Measurements from ENCODE around the gene RASSF7.
A peak's percentile ranks its signal among the peaks of the same experiment; 100 is the strongest.
"Not testable (repeated sequence)": the region's sequence is repeated elsewhere in the genome, so short reads cannot be mapped to it uniquely, and the experiment has no call there.

RASSF7 gene

DNA sequence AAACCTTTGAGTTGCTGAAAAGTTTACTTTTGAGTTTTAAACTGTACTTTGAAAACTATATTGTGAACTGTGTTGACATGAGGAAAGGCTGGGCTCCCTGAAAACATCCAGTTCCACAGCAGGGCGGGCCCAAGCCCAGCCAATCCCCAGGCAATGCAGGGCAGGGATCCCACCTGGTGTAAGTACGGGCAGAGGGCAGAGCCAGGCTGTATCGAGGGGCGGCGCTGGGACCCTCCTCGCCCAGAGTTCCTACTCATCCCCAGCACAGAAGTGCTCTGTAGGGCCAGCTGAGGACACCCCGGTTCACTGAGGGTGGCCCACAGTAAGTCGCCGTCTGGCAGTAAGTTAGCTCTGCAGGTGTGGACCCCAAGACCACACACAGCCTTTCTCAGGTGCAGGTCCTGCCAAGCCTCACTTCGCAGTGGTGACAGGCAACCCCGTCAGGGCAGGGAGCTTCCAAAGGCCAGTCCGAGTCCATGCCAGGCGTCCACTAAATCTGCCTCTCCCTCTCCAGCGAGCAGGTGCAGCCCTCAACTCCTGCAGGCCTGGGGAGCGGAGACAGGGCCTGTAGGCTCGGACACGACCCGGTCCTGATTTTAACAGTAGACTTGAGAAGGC lies 6.3 kb downstream of the RASSF7 start:
- DNase-seq (ENCODE audit: low read depth in 2 of 2), result no peak

DNA sequence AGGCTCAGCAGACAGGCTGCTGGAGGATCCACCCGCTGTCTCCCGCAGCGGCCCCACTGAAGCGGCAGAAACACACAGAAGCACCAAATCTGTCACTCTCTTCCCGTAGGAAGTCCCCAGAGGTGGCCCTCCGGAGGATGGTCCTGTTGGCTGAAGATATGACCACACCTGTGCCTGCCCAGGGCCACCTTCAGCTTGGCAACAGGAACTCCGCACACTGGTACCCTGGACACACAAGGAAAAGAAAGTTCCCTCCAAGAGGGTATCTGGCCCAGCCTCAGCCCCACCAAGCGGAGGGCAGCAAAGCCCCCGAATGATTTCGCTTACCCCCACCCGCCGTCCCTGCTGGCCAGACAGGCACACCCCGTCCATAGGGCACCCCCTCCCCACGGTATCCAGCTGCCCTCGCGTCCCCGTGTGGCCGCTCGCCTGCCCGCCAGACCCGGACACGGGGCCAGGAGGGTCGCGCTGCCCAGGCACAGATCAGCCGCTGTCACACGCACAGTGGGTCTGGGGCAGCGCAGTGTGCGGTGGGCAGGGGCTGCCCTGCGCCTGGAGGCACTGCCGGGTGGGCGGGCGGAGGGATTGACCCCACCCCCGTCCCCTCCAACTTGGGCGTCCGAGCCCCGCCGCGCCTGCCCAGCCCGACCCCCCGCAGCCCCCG lies 7.0 kb downstream of the RASSF7 start:
- no peak for DNase-seq (ENCODE audit: low read depth in 2 of 2)

DNA sequence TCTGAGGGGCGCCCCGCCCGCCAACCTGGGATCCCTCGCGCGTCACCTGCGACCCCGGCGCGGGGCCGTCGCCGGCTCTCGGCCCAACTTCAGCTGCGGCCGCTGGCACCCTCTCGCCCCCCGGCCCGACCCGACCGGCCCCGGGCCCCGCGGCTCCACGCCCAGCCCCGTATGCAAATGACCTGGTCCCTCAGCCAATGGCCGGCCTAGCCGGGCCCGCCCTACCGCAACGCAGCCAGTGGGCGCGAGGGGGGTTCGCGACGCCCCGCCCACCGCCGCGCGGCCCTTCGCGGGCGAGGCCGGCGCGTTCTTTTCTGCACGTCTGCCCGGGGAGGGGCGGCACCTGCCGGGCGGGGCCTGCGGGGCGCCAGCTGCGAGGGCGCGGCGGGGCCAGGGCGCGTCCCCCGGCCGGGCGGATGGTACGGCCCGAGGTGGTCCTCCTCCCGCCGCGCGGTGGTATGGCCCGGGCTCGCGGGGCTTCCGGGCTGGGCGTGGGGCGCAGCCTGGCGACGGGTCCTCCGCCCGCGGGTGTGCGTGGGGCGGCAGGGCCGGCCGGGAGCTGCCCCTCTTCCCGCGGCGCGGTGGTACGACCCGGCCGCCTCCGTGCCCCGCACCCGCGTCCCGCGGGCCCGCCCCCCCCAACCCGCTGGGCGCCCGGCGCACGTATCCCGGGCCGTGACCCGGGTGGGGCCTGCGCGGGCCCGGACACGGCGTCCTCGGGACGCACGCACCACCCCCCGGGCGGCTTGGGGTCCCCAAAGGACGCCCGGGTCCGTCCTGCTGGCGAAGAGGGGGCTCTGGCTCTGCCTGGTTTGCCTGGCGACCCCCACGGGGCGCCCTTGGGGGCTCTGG lies 7.8 kb downstream of the RASSF7 start:
- peak; percentile 88 to 95 for DNase-seq (ENCODE audit: low read depth in 2 of 2)

DNA sequence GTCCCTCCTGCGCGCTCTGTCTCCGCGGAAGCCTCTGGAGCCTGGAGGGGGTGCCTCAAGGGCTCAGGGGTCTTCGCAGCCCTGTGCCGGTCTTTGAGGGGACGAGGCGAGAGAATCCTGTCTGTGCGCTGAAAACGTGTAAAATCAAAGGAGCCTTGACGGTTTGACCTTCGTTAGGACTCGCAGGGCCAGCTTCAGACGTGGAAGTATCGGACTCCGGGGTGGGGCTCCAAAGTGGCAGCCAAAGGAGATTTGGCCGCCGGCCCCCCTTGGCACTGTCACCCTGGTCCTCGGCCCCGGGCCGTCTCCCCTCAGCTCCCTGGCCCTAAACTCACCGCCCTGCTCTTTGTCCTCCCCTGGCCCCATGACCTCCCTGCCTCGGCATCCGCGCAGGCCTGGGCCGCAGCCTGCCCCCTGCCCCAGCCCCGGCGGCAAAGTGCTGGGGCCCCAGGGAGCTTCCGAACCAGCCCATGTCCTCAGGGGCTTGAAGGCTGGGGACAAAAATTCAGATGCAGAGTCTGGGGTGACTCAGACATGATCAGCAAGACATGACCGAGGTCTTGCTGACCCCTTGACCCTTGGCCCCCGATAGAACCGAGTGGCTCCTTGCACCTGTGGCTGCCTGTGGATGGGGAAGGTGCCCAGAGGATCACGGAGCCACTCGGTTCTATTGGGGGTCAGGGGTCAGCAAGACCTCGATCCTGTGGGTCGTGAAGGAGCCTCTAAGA lies 8.6 kb downstream of the RASSF7 start:
- no peak for DNase-seq (ENCODE audit: low read depth in 2 of 2)

DNA sequence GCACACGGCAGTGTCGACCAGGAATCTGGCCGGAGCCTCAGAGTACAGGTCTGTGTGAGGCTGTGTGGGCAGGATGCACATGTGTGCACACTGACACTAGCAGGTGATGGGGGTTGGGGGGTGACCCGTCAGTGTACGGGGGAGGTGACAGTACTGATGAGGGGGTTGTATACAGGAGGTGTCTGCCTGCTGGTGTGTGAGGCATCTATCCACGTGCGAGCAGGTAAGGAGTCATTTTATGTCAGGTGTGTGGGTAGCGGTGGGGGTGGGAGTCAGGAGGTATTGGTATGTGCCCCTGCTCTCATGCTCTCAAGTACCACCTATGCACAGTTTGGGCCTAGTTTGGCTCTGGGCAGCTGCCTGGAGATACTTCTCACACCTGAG lies 11.0 kb downstream of the RASSF7 start:
- DNase-seq (ENCODE audit: low read depth in 2 of 2), result no peak

DNA sequence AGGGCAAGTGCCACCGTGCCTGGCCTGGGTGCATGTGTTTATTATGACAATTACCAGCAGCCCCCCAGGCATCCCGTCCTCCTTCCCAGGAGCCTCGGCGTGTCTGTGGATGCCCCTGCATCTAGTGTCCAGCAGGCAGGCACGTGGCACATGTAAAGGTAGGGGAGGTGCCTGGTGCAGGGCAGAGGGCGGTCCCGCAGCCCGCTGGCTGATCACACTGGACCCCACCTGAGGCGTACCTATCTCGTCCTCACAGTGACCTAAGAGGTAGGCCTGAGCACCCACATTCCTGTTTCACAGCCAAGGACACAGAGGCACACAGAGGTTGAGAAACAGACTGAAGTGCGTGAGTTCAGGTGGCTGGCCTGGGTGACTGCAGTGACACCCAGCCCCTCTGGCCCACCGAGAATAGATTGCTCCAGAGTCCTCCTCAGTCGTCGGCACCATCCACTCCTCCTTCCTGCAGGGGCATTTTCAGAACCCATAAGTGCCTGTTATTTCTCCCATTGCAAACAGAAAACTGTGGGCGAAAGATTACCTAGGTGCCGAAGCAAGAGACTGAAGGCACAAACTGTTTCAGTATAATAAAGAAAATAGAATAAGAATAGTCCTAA lies 12.5 kb downstream of the RASSF7 start:
- no peak for DNase-seq (ENCODE audit: low read depth in 2 of 2)

DNA sequence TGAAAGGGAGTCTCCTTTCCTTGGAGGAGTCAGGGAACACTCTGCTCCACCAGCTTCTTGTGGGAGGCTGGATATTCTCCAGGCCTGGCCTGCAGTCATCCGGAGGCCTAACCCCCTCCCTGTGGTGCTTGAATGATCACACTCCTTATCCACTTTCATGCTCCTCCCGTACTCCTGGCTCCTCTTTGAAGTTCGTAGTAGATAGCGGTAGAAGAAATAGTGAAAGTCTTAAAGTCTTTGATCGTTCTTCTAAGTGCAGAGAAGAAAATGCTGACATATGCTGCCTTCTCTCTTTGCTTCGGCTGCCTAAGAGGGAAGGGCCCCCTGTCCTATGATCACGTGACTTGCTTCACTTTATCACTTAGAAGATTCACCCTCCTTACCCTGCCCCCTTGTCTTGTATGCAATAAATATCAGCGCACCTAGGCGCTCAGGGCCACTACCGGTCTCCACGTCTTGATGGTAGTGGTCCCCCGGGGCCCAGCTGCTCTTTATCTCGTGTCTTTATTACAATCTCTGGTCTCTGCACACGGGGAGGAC lies 13.3 kb downstream of the RASSF7 start:
- not testable (repeated sequence) for DNase-seq (ENCODE audit: low read depth in 2 of 2)

DNA sequence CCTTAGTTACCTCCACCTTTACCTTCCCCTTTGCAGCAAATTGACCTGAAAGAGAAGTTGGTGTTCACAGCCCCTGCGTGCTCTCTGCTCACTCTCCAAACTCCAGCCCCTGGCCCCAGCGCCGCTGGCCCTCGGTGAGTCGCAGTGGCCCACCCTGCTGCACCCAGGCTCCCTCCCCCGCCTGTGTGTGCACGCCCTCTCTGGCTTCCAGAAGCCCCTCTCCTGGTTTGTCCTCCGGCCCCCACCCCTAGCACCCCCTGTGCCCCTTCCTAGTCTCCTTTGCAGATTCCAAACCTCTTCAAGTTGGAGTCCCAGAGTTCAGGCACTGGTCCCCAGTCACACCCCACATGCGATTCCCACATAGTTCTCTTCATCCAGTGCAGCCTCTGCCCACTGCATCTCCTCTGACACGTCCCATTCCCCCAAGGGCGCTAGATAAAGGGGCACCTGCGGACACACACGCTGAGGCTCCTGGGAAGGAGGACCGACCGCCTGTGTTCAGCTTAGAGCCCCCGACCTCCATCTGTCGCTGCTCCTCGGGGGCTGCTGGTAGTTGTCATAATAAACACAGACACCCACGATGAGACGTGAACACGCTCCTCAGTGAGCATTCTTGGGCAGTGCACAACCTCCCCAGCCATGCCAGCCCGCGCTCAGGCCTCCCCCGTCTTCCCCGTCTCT lies 14.0 kb downstream of the RASSF7 start:
- no peak for DNase-seq (ENCODE audit: low read depth in 2 of 2)

DNA sequence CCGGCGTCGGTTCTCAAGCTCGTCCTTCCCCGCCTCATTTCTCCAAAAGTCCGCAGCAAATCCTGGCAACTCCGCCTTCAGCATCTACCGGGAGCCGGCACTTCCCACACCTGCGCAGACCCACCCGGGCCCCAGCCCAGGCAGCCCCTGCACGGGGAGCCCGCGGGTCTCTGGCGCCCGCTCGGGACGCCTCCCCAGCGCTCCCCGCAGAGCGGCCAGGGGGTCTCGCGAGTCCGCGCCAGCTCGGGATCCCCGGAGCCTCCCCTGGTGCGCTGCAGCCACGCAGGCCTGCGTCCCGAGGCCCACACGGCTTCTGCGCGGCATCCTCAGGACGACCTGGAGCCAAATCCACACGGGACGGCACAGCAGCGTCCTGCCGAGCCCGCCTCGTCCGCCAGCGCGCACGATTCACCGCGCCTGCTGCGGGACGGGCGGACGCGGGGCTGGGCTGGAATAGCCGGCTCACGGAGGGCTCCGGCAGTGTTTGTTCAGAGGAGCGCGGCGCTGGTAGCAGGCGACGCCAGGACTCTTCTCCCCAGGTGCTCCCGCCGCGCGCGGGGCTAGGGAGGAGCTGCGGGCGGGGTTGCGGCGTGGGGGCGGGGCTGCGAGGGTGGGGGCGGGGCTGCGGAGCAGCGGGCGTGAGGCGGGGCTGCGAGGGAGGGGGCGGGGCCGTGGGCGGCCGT lies 14.7 kb downstream of the RASSF7 start:
- DNase-seq (ENCODE audit: low read depth in 2 of 2), result no peak

DNA sequence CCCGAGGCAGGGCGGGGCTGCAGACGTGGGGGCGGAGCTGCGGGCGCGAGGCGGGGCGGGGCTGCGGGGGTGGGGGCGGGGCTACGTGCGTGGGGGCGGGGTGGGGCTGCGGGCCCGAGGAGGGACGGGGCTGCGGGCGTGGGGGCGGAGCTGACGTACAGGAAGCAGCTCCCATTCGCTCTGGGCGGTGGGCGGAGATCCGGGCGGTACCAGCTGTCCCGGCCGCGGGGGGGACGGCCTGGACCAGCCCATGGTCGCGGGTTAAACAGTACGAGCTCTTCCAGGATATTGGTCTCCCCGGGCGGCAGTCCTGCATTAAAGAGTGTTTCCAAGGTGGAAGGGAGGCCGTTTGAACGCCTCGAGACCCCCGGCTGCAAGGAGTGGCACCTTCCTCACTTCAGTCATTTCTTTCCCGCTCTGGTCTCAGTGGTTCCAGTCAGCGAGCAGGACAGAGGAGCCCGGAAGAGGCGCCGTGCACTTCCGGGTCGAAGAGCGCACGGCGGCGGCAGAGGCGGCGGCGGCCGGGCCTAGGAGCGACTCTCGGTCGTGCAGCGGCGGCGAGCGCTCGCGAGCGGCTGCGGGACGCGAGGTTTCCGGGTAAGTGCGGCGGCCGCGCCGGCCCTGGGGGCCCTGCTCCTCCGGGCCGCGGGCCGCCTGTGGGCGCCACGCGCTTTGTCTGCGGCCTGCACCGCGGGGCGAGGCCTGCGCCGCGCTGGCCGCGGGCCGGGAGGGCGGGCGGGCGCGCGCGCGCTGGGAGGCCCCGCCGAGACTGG lies 15.4 kb downstream of the RASSF7 start, which contains the start of gene PHRF1:
Gene PHRF1 (plus strand): TSS at position 475 of the 773 bp plus-strand sequence. CDS start 5,043 bp downstream, outside the sequence.
- peak; percentile 90 to 92 for DNase-seq (ENCODE audit: low read depth in 2 of 2)

DNA sequence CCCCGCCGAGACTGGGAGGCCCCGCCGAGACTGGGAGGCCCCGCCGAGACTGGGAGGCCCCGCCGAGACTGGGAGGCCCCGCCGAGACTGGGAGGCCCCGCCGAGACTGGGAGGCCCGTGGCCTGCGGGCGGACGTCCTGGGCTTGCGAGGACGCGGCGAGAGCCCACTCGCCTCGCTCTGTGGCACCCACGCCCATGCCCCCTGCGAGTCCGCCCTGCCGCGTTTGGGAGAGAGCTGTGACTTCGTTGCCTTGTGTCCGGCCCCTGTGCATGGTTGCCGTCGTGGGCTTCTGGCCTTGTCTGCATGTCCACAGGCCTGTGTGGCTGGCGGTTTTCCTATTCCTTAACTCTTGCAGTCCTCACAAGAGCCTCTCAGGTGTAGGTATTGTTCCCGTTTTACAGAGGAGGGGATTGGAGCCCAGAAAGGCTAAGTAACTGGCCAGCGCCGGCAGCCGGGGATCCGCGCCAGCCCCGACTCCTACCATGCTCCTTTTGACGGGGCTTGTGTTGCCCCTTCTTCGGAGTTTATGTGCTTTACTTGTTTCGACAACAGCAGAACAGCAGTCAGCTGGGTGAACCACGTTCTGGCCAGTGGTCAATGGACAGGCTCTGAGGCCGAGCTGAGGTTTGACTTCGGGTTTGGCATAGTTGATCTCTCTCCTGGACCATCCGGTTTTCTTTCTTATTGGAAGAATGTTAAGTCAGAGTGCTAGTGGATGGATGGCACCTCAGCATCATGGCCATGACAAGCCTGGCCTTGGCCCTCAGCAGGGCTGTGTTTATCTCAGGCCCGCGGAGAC lies 16.2 kb downstream of the RASSF7 start:
- DNase-seq (ENCODE audit: low read depth in 2 of 2), result no peak

DNA sequence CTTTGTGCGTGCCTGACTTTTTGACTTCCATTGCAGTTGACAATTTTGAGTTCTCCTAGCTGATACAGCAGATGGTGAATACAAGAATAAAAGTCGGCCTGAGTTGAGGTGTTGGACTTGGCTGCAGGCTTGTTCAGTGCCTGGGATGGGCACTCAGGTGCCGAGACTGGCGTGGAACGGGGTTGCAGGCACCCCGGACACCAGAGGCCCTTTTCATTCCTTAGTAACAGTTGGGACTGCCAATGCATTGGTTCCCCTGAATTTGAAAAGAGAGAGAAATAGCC lies 16.8 kb downstream of the RASSF7 start:
- DNase-seq (ENCODE audit: low read depth in 2 of 2), result no peak

DNA sequence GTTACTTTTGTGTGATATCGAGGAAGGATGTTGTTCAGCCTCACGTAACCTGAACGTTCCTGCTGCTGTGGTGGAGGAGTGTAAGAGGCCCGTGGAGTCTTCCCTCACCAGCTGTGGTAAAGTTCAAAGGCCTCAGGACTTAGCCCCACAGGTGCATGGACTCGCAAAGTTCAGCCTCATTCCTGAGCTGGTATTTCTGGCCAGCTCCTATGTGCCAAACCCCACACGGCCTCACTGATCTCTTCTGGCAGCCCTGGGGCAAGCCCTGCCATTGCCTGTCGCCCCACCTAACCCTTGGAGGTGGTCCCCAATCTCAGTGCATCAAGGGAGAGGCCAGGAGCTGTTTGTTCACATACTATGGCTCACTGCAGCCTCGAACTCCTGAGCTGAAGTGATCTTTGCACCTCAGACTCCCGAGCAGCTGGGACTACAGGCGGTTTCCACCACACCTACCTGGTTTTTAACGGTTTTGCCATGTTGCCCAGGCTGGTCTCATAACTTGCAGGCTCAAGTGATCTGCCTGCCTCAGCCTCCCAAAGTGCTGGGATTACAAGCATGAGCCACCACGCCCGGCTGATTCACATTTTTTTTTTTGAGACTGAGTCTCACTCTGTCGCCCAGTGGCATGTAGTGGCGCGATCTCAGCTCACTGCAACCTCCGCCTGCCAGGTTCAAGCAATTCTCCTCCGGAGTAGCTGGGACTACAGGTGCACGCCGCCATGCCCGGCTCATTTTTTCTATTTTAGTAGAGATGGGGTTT lies 17.7 kb downstream of the RASSF7 start:
- DNase-seq (ENCODE audit: low read depth in 2 of 2), result no peak

DNA sequence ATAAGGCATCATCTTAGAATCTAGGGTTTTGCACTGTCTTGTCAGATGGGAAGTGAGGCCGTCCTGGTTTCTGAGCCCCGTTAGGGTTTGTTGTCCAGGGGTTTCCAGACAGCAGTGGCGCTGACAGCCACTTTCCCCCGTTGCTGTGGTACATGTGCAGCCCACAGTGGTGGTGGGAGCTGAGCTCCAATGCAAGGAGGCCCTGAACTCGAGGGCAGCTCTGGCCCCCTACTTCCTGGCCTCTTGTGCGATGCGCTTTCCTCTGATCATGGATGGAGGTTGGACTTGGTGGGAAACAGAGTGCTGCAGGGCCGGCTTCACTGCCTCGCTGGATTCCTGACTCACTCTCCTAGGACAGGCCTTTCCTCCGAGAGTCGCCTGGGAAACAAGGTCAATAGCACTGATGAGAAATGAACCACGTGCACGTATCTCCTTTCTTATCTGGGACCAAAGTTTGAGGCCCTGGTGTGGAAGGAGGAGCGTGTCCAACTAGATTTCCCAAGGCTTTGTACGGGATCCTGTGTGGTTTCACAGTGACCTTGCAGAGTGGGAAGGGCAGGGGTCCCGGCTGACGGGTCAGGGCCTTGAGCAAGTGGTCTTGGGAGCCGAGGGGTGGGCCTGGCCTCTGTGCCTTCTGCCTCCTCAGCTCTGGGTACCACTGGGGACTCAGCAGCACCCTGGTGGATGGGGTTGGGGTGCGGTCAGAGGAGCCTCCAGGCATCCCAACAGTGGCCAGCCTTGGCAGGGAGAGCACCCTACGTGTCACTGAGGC lies 19.2 kb downstream of the RASSF7 start:
- DNase-seq (ENCODE audit: low read depth in 2 of 2), result no peak

DNA sequence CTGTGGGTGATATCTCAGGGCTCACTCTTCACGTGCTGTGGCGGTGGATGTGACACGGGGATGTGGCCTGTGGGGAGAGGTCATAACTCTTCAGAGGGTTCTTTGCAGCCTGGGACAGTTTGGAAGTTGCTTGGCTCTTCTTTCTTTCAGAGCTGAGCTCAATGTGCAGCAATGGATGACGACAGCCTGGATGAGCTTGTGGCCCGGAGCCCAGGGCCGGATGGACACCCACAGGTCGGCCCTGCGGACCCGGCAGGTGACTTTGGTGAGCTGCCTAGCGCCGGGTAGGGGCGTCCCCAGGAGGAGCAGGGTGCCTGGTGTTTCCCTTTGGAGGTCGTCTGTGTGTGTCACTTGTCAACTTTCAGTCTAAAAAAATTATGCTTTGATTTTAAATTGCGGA lies 20.6 kb downstream of the RASSF7 start:
- no peak for DNase-seq (ENCODE audit: low read depth in 2 of 2)

DNA sequence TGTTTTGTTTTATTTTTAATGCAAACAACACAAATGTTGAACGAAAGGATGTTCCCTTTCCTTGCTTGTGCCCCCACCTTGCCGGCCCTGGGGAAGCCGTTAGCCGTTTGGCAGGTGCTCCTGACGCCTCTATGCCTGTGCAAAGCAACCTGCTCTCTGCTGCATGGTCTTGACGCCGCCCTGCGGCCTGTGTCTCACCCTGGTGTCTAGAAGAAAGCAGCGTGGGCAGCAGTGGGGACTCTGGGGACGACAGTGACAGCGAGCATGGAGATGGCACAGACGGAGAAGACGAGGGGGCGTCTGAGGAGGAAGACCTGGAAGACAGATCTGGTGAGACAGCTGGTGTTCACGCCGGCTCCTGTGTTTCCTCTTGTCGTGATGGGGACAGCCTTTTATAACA lies 21.0 kb downstream of the RASSF7 start:
- DNase-seq (ENCODE audit: low read depth in 2 of 2), result no peak

DNA sequence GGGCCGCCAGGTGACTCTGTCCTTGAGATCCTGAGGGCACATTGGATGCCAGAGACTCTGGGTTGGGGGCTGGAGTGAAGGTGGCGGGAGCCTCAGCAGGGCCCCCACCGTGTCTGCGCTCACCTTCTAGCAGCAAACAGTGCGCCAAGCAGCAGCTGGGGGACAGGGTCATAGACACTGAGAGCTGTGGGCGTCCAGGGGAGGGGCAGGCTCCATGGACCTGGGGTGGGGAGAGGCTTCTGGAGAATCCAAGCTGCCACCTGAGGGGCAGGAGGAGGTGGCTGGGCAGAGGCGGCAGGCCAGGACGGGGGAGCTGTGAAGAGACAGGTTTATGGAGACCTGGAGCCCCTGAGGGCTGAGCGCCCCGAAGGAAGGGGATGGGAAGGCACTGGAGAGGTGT lies 23.5 kb downstream of the RASSF7 start:
- DNase-seq (ENCODE audit: low read depth in 2 of 2), result no peak

All from stimulated activated CD8-positive, alpha-beta memory T cell treated with anti-CD3 and anti-CD28 coated beads, Interleukin-2, amount 100 ng/mL, for 48 hours (primary cell).